ENCODE results near the gene GUSB.

The GUSB gene

DNA sequence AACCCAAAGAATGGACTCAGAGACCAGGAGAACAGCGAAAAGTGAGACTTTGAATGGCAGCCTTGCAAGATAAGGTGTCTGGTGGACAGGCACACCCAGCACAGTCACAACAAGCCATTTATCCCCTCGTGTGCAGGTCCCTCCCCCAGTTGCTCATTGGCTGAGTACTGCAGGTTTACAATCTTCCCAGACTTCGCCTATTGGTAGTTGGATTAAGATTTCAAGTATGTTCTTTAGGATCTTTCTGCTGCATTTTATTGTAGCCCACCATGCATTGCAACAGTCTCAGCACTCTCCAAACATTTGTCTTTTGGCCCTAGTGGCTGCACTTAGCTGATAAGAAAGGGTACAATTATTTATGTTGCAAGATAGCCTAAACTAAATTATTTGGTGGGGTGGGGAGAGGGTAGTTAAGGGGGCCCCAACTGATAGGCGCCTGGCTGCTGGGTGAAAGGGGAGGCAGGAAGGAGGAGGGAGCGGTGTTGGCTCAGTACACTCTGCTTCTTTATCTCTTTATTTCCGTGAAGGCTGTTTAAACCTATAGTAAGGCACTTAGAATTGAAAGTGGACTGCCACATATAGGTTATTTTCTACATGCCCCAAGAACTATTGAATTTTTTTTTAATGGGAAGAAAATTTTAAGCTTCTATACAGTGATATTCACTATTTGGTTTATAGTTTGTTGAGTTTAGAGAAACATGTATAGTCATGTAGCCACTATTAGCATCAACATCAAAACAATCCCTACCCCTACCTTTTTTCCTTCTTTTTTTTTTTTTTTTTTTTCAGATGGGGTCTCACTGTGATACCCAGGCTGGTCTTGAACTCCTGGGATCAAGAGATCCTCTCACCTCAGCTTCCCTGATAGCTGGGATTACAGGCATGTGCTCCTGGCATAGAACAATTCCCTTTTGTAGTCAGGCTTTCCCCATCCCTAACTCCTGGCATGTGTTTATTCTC, 54.2 kb downstream of the GUSB start:
- DNase-seq, result no peak

DNA sequence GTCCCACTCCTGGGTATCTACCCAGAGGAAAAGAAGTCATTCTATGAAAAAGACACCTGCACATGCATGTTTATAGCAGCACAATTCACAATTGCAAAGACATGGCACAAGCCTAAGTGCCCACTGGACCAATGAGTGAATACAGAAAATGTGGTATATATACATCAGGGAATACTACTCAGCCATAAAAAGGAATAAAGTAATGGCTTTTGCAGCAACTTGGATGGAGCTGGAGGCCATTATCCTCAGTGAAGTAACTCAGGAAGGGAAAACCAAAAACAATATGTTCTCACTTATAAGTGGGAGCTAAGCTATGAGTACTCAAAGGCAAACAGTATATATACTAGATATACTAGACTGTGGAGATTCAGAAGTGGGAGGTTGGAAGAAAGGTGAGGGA, 55.4 kb downstream of the GUSB start:
- DNase-seq, result no peak

DNA sequence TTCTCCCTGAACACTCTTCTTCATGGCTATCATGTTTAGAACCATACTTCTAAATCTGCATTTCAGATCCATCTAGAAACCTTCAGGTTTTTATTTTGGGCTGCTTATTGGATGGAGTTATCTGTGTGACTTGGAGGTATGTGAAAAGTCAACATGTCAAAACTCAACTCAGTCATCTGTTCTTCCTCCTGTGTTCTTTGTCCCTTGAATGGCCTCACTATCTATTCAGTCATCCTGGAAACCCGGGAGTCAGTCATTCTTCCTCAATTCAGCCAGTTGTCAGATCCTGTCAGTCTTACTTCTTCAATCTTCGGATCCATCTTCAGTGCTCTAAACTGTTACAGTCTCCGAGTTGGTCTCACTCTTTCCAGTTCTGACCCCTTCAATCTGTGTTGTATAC, 57.0 kb downstream of the GUSB start:
- DNase-seq, result no peak

DNA sequence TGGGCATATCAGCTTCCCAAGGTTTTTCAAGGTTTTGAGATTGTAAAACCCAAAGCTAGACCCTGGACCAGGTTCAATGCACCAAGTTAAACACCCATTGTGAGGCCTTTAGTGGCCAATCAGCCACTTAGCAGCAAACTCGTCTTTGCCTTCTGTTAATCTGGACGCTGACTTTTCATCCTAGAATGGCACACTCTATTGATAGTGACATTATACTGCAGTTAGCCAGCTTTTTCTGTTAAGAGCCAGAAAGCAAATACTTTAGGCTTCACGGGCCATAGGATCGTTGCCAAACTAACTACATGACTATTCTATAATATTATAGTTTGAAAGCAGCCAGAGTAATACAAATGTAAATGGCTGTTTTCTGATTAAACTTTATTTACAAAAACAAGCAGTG, 57.8 kb downstream of the GUSB start:
- no peak for DNase-seq

DNA sequence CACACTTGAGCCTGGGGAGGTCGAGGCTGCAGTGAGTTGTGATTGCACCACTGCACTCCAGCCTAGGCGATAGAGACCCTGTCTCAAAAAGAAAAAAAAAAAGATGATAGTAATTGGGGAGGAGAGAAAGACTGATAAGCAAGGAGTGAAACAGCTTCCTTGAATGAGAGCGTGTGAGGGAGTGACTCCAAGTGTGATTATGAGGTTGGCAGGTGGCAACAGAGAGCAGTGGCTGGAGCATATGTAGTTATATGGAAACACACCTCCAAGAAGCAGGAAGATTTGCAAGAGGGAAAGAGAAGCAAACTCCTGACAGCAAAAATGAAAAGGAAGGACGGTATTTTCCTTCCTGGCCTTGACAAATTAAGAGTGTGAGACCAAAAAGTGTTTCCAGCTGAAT, 58.7 kb downstream of the GUSB start:
- DNase-seq, result no peak

DNA sequence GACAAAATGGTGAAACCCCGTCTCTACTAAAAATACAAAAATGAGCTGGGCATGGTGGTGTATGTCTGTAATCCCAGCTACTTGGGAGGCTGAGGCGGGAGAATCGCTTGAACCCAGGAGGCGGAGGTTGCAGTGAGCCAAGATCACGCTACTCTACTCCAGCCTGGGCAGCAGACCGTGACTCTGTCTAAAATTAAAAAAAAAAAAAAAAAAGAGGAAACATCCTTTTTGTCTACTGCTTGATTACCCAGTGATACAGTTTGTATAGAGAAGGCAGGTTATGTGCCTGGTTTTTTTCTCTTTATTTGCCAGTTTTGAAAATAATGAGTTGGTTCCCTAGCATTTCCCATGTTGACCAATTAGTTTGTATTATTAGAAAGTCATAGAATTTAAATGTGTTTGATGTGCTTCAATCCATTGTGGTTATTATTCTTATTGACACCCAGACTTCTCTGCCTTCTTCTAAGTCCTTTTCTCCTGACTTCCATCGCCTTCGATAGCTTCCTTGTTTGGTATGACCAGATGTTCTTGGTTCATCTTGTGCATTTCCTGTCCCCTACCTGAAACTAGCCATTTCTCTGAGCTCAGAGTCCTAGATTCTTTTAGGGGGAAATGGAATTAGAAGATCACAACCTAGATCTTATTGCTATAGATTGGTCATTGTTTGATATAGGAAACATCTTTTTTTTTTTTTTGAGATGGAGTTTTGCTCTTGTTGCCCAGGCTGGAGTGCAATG, 65.9 kb downstream of the GUSB start:
- no peak for DNase-seq

DNA sequence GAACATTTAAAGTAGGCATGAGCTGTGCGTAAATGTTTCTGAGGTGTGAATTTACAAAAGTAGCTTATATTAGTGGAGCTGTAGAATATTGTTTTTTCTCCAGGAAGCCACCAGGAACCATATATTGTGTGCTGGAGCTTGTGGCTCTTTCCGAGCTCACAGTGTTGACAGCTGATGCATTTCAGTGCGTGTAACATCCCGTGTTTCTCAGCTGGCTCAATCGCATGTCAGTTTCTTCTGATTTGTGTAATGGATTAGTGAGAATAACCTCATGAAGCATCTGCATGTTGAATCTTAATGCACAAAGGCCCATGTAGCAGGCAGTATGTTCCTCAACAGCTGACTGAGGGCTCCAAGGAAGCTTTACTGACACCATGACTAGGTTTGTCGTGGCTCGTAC, 69.8 kb downstream of the GUSB start:
- DNase-seq, result no peak
